Adrenal gland (tissue), 12 donors: ENCODE measurements around the gene SCAPER. TPM values are rescaled to one million over a fixed set of nuclear protein-coding genes. Genes with fewer than 3 reads are reported as not detected.

Experiments used
- DNase-seq, 7 donors: peaks; one replicate each; pipeline ENCODE4 v3.0.0-alpha.2; 2019 to 2020
- H3K27ac ChIP-seq, 5 donors: fragments of 200-600 bp; sonication (generic) in 4 of 5; 1 replicate in 3 of 5; 2 replicates in 2 of 5; pipeline versions ENCODE4 v1.5.1 to v1.8.0; 2016 to 2020; ENCODE audit warnings: mild to moderate bottlenecking in 1 of 5
- H3K27me3 ChIP-seq: fragments of 200-600 bp; 2 replicates; pipeline ENCODE4 v1.8.0; 2021
- H3K36me3 ChIP-seq, 2 donors: fragments of 200-600 bp; replicated peaks in 1 of 2; 1 replicate in 1 of 2; 2 replicates in 1 of 2; pipeline versions ENCODE4 v1.5.1 to v1.8.0; 2018 to 2022
- H3K4me1 ChIP-seq, 2 donors: fragments of 200-600 bp; replicated peaks in 1 of 2; 1 replicate in 1 of 2; 2 replicates in 1 of 2; pipeline versions ENCODE4 v1.5.1 to v1.8.0; 2018 to 2021
- H3K4me3 ChIP-seq, 4 donors: fragments of 200-600 bp; sonication (generic) in 3 of 4; one replicate each; pipeline ENCODE4 v1.5.1; 2016 to 2018
- H3K9me3 ChIP-seq, 3 donors: fragments of 200-600 bp; sonication (generic) in 1 of 3; replicated peaks in 1 of 3; 1 replicate in 2 of 3; 2 replicates in 1 of 3; pipeline versions ENCODE4 v1.5.1 to v1.8.0; 2016 to 2021
- POLR2A ChIP-seq, 2 donors: fragments of 450-650 bp; IDR thresholded peaks; one replicate each; pipeline ENCODE4 v1.6.1; 2017; ENCODE audit warnings: antibody characterized with exemption in 2 of 2, mild to moderate bottlenecking in 2 of 2, moderate library complexity in 1 of 2
- WGBS, 4 donors: extraction: QIAGEN DNeasy Blood & Tissue Kit in 2 of 4; methylation state at CpG; one replicate each; pipeline versions ENCODE4 v1.1.5 to v1.1.7; 2013 to 2017; 5-methylcytosine and 5-hydroxymethylcytosine counted together
- intact Hi-C, 2 donors: fragments of 100-400 bp; cut with DNase I; formaldehyde crosslinking; loops; one replicate each; pipeline versions ENCODE4 v1.14.1 to v1.15.0; 2022 to 2023
- polyA plus RNA-seq, 3 donors: library from polyadenylated mRNA; stranded (reverse); fragments of 200-250 nt in 2 of 3; fragments of 350-450 nt in 1 of 3; fragmentation: Illumina TruSeq in 1 of 3; extraction: RNeasy Lipid Tissue Mini Kit (QIAGEN cat#74804) in 1 of 3; gene quantifications; one replicate each; pipeline ENCODE4 v1.2.3, GENCODE V29; 2013 to 2014
- total RNA-seq, 9 donors: library from RNA; depleted of rRNA in 4 of 9; stranded (reverse); fragments of >200 nt in 4 of 9; fragments of 120-200 nt in 1 of 9; fragmentation: NEBNext Ultra II Directional in 1 of 9; extraction: Animal tissue kit (Norgen Biotek cat#: 25700) in 1 of 9; gene quantifications; one replicate each; pipeline versions ENCODE4 v1.1.0 to v1.2.4, GENCODE V29; 2013 to 2023
- TF ChIP-seq, protein P1 (sequence below), 6 experiments: fragments of 450-650 bp in 4 of 6; fragments of 200-600 bp in 2 of 6; sonication (generic) in 1 of 6; IDR thresholded peaks; 1 replicate in 5 of 6; 2 replicates in 1 of 6; pipeline versions ENCODE4 v1.5.1 to v1.8.0; 2016 to 2021; ENCODE audit warnings: antibody characterized with exemption in 6 of 6, mild to moderate bottlenecking in 2 of 6, moderate library complexity in 1 of 6
- donor health status: healthy with polysubstance abuse.
- donor health status: Bipolar disorder and iron deficiency.
- donor health status: DM: yes; HTN: yes; CAD: no.
- donor health status: DM: no; HTN: no; CAD: no.
- donor health status: DM: no; HTN: no; CAD: no.
- donor health status: DM: yes; HTN: yes; CAD: no.

SCAPER gene
- total and polyA plus RNA-seq, 12 donors: 3.9 to 95.3 (median 24.1) TPM

DNA sequence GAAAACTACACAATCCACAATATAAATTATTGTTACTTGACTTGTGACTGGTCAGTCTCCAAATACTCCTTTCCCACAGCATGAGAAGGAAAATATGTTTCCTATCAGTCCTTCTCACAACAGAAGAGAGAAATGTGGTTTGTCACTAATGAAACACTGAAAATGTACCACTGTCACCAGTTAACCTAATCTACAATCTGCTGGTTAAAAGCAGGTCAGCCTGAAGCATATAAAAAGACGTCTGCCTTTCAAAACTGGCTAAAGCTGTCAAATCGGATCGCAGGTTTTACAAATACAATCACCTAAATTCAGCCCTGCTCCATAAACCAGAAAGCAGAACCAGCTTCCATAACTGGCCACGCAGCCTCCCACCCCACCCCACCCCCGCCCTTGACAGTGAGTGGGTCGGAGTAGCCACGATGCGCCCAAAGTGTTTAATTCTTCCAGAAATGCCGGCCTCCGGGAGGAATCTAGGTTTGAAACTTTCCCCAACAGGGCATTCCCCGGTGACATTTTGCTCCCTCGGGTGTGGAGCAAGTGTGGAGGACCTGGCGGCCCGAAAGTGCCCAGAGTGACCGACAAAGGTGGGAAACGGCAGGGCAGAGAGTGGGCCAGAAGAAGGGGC lies 594.6 kb downstream of the SCAPER start:
- no peaks in the 10 kb centered on the region for H3K36me3 ChIP-seq
- peak overlapping the region; percentile 67 to 97 (median 91) for H3K27ac ChIP-seq
- DNase-seq: peak in 5 of 7 donors; percentile 21 to 55 (median 32)
- H3K4me3 ChIP-seq: peak overlapping the region; percentile 49 to 95 (median 78)
- WGBS, 4 donors: 0 to 2% (median 1%) methylated on average over 5 to 16 of the region's 16 CpGs
- no peaks in the 10 kb centered on the region for H3K27me3 ChIP-seq
- H3K4me1 ChIP-seq: peaks cover 12 to 34% of the 10 kb centered on the region in 2 donors
- H3K9me3 ChIP-seq: no peaks in the 10 kb centered on the region
- TF ChIP-seq, protein P1, sequence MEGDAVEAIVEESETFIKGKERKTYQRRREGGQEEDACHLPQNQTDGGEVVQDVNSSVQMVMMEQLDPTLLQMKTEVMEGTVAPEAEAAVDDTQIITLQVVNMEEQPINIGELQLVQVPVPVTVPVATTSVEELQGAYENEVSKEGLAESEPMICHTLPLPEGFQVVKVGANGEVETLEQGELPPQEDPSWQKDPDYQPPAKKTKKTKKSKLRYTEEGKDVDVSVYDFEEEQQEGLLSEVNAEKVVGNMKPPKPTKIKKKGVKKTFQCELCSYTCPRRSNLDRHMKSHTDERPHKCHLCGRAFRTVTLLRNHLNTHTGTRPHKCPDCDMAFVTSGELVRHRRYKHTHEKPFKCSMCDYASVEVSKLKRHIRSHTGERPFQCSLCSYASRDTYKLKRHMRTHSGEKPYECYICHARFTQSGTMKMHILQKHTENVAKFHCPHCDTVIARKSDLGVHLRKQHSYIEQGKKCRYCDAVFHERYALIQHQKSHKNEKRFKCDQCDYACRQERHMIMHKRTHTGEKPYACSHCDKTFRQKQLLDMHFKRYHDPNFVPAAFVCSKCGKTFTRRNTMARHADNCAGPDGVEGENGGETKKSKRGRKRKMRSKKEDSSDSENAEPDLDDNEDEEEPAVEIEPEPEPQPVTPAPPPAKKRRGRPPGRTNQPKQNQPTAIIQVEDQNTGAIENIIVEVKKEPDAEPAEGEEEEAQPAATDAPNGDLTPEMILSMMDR (IDR thresholded peaks at IDR 0.05): no peak
- no peak for TF ChIP-seq POLR2A (IDR thresholded peaks at IDR 0.05)
- intact Hi-C loops: no loop called here

DNA sequence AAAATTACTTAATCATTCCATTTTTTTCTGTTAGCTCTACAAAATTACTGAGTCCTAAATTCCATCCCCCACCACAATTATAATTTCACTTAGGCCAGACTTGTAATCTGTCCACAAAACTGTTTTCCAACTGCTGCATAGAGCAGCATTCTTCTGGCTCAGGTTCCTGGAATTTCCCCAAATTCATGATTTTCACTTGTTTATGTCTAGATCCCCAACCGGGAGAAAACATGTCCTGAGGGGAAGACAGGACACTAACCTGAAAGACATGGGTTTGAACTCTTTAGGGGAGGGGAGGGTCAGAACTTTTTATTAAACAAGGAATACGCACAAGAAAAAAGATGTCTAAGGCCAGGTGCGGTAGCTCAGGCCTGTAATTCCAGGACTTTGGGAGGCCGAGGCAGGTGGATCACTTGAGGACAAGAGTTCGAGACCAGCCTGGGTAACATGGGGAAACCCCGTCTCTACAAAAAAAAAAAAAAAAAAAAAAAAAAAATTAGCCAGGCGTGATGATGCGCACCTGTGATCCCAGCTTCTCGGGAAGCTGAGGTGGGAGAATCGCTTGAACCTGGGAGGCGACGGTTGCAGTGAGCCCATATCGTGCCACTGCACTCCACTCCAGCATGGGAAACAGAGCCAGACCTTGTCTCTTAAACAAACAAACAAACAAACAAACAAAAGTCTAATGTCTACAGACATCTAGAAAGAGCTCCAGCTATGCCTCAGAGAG lies 595.4 kb downstream of the SCAPER start:
- no peaks in the 10 kb centered on the region for H3K27me3 ChIP-seq
- H3K9me3 ChIP-seq: no peaks in the 10 kb centered on the region
- peak overlapping the region in 3 of 5 donors; percentile 20 to 93 (median 67) for H3K27ac ChIP-seq
- peak overlapping the region in 1 of 4 donors; percentile 93 for H3K4me3 ChIP-seq
- 78 to 85% (median 80%) methylated on average over 12 to 13 of the region's 13 CpGs for WGBS, 4 donors
- H3K4me1 ChIP-seq: peaks cover 12 to 34% of the 10 kb centered on the region in 2 donors
- intact Hi-C loops: no loop called here
- H3K36me3 ChIP-seq: no peaks in the 10 kb centered on the region
- DNase-seq: no peak
- TF ChIP-seq, protein P1 (IDR thresholded peaks at IDR 0.05): no peak
- TF ChIP-seq POLR2A (IDR thresholded peaks at IDR 0.05): no peak

DNA sequence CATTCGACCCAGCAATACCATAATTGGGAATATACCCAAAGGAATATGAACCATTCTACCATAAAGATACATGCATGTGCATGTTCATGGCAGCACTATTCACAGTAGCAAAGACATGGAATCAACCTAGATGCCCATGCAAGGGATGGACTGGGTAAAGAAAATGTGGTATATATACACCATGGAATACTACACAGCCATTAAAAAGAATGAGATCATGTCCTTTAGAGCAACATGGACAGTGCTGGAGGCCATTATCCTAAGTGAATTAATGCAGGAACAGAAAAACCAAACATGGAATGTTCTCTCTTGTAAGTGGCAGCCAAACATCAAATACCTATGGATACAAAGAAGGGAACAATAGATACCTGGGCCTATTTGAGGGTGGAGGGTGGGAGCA lies 601.2 kb downstream of the SCAPER start:
- no peaks in the 10 kb centered on the region for H3K36me3 ChIP-seq
- H3K4me1 ChIP-seq: peaks cover 4 to 29% of the 10 kb centered on the region in 2 donors
- 79 to 100% (median 91%) methylated on average over 1 of the region's 1 CpG for WGBS, 4 donors
- no peaks in the 10 kb centered on the region for H3K27me3 ChIP-seq
- no peak overlapping the region for H3K4me3 ChIP-seq
- H3K27ac ChIP-seq: no peak overlapping the region
- TF ChIP-seq, protein P1 (IDR thresholded peaks at IDR 0.05): no peak
- no peak for TF ChIP-seq POLR2A (IDR thresholded peaks at IDR 0.05)
- intact Hi-C loops: no loop called here
- no peaks in the 10 kb centered on the region for H3K9me3 ChIP-seq
- no peak for DNase-seq

DNA sequence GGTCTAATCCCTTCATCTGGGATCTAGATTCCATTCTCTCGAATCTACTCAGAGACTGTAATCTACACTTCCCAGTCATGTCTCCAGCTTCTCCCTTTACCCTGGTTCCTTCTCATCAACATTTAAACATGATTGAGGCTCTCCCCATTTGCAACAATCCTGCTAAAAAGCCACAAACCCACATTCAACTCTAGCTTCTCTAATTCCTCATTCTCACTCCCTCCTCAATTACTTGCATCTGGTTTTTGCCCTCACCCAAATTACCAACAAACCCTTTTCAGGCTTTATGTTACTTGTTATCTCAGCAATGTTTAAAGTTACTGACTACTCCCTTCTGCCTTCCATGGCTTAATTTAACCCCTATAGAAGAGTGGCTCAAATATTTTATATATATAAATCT lies 605.4 kb downstream of the SCAPER start:
- 77 to 91% (median 81%) methylated on average over 1 of the region's 1 CpG for WGBS, 4 donors
- DNase-seq: no peak

More for the DNA sequence above, 605.4 kb downstream of the SCAPER start:
- H3K4me3 ChIP-seq: no peak overlapping the region
- intact Hi-C loops: no loop called here
- no peaks in the 10 kb centered on the region for H3K27me3 ChIP-seq
- no peaks in the 10 kb centered on the region for H3K36me3 ChIP-seq
- no peaks in the 10 kb centered on the region for H3K9me3 ChIP-seq
- TF ChIP-seq, protein P1 (IDR thresholded peaks at IDR 0.05): no peak
- no peak for TF ChIP-seq POLR2A (IDR thresholded peaks at IDR 0.05)
- peaks cover 0 to 12% of the 10 kb centered on the region in 2 donors for H3K4me1 ChIP-seq
- no peak overlapping the region for H3K27ac ChIP-seq
